Vagina (tissue), 2 donors: ENCODE results near the gene KRTAP27-1.

Experiments used
- POLR2A ChIP-seq, 2 donors: fragments of 450-650 bp; IDR thresholded peaks; one replicate each; pipeline ENCODE4 v1.6.1; 2017; ENCODE audit warnings: antibody characterized with exemption in 2 of 2, mild to moderate bottlenecking in 2 of 2, moderate library complexity in 2 of 2
- POLR2AphosphoS5 ChIP-seq, 2 donors: sonication (generic); formaldehyde crosslinking; IDR thresholded peaks; one replicate each; pipeline ENCODE4 v1.9.0; 2017; ENCODE audit warnings: antibody characterized with exemption in 2 of 2, mild to moderate bottlenecking in 2 of 2, low read depth in 1 of 2; ENCODE audit not compliant: insufficient read depth in 1 of 2
- TF ChIP-seq, protein P1 (sequence below), 3 experiments: fragments of 450-650 bp in 2 of 3; fragments of 200-600 bp in 1 of 3; sonication (generic) in 1 of 3; IDR thresholded peaks; one replicate each; pipeline ENCODE4 v1.5.1; 2017 to 2019; ENCODE audit warnings: antibody characterized with exemption in 3 of 3, mild to moderate bottlenecking in 2 of 3, moderate library complexity in 2 of 3

DNA sequence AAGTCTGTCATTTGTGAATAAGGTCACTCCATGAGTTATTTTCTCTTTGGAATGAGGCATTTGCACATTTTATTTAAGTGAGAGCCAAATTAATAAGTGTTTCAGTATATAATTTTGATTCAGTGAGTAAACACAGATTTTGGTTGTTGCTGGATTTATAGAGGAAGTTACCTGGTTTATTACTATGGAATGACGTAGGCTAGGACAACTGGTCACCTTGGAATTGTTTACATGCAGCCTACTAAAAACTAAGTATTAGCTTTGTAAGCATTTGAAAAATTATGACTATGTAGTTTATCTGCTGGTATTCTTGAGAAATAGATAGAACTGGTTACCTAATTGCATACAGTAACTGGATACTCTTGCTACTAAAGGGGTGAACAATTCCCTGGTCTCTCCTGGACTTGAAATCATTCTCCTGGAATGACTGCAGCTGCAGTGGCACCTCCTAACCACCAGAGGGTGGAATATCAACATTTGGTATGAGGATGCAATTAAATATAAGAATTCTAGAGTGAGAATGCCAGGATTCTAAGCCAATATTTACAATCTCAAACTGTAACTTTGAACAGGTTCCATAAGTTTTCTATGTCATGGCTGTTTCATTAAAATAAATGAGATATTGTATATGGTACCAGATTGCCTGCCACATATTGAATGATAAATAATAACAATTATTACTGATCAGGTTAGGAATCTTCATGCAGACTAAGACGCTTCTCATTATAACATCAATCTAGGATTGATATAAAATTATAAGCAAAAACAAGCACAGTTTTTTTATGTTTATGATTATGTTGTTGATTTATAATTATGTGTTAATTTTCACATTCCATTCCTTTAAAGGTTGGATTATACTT lies 3.5 kb upstream of the KRTAP27-1 start:
- TF ChIP-seq, protein P1, sequence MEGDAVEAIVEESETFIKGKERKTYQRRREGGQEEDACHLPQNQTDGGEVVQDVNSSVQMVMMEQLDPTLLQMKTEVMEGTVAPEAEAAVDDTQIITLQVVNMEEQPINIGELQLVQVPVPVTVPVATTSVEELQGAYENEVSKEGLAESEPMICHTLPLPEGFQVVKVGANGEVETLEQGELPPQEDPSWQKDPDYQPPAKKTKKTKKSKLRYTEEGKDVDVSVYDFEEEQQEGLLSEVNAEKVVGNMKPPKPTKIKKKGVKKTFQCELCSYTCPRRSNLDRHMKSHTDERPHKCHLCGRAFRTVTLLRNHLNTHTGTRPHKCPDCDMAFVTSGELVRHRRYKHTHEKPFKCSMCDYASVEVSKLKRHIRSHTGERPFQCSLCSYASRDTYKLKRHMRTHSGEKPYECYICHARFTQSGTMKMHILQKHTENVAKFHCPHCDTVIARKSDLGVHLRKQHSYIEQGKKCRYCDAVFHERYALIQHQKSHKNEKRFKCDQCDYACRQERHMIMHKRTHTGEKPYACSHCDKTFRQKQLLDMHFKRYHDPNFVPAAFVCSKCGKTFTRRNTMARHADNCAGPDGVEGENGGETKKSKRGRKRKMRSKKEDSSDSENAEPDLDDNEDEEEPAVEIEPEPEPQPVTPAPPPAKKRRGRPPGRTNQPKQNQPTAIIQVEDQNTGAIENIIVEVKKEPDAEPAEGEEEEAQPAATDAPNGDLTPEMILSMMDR (IDR thresholded peaks at IDR 0.05), result peak in 1 of 3 experiments; percentile 44
- TF ChIP-seq POLR2AphosphoS5 (IDR thresholded peaks at IDR 0.05; ENCODE audit: insufficient read depth in 1 of 2, low read depth in 1 of 2), result no peak
- TF ChIP-seq POLR2A (IDR thresholded peaks at IDR 0.05), result no peak
